ENCODE results near the gene CA11.
A peak's percentile ranks its signal among the peaks of the same experiment; 100 is the strongest.
"Not testable (repeated sequence)": the region's sequence is repeated elsewhere in the genome, so short reads cannot be mapped to it uniquely, and the experiment has no call there.

Gene CA11

DNA sequence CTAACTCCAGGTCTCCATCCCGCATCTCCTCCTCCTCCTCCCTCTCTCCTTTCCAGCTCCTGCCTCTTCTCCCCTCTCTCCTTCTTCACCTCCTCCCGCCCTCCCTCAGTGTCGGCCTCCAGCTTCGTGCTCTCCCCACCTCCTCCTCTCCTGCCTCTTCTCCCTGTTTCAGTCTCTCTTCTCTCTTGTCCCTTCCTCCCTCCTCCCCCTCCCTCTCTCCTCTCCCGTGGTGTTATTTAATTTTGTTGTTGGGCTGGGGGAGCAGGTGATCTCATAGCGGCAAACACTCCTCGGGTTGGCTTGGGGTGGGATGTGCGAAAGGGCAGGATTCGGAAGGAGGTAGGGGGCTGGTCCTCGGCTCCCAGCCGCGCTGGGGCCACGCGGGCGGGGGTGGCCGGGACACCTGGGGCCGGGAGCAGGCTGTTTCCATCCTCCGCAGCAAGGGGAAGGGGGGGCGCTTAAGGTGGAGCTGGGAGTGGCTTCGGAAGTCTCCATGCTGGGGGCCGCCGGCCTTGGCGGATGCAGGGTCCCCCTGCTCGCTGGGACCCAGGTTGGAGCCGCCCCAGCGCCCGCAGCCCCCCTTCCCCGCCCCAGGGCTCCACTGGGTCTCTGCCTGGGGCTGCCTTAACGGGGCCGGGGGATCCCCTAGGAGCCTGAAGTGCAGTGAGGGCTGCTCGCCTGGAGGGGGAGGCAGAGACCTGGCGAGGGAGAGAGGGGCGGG lies at the start of gene CA11:
TSS of gene CA11 (minus strand) at position 187 of the 721 bp plus-strand sequence. CDS start 555 bp downstream, outside the sequence.
- peak; percentile 94 for DNase-seq (ENCODE audit: low spot score)

DNA sequence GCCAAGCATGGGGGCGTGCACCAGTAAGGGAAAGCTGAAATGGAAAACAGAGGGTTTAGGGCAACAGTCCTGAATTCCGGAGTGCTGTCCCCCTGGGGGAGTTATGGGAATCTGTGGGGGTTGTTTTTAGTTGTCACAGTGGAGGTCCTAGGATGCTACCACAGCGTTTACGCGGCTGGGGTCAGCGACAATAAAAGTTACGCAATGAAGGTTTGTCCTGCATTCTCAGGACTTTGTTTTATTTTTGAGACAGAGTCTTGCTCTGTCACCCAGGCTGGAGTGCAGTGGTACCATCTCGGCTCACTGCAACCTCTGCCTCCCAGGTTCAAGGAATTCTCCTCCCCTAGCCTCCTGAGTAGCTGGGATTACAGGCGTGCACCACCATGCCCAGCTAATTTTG lies 47.6 kb upstream of the CA11 start:
- not testable (repeated sequence) for DNase-seq (ENCODE audit: low spot score)

DNA sequence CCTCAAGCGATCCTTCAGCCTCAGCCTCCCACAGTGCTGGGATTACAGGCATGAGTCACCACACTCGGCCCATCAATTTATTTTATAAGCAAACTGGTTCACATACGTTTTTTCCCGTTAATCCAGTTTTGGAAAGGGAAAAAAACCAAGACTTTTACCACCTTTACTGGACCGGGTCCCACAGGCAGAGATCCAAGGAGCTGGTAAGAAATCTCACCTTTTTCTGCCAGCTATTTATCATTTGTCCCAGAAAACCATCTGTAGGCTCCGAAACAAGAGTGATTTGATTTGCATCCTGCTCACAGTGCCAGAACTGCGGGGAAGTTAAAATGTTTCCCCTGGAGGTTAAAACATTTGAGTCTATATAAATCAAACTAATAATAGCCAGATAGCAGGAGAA lies 43.5 kb upstream of the CA11 start:
- no peak for DNase-seq (ENCODE audit: low spot score)

DNA sequence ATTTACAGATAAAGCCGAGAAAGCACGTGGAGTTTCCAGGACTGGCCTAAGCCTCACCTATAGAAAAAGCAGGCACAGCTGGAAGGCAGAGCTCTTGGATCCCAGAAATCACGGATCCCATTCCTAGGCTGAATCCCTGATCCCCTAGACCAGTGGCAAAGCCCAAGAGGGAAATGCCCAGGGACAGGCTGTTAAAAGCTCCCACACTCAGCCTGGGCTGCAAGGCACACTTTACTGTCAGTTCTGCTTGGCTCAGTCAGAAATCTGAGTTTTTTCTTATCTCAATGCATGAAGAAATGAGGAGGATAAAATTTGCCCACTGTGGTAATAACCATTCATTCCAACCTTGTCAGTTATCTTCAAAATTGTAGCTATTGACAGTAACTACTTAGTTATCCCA lies 41.8 kb upstream of the CA11 start:
- no peak for DNase-seq (ENCODE audit: low spot score)

DNA sequence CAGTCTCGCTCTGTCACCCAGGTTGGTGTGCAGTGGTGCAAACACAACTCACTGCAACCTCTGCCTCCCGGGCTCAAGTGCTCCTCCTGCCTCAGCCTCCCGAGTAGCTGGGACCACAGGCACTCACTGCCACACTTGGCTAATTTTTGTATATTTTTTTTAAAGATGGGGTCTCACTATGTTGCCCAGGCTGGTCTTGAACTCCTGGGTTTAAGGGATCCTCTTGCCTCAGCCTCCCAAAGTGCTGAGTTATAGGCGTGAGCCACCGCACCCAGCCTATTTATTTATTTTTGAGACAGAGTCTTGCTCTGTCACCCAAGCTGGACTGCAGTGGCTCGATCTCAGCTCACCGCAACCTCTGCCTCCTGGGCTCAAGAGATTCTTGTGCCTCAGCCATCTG lies 40.6 kb upstream of the CA11 start:
- DNase-seq (ENCODE audit: low spot score), result not testable (repeated sequence)

DNA sequence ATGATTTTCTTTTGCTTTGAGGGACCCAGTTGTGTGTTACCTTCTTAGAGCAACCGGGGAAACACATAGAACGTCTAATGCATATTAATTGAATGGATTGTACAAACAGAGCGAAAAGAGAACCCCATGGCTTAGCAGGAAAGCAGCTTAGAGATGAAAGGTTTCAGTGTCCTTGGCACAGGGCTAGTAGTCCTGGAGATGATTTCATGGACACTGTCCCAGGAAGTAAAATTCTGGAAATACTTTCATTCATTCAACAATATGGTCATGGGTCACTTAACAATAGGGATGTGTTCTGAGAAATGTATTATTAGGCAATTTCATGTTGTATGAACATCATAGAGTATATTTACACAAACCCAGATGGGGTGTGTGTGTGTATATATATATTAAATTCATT lies 40.1 kb upstream of the CA11 start:
- DNase-seq (ENCODE audit: low spot score), result peak; percentile 42

DNA sequence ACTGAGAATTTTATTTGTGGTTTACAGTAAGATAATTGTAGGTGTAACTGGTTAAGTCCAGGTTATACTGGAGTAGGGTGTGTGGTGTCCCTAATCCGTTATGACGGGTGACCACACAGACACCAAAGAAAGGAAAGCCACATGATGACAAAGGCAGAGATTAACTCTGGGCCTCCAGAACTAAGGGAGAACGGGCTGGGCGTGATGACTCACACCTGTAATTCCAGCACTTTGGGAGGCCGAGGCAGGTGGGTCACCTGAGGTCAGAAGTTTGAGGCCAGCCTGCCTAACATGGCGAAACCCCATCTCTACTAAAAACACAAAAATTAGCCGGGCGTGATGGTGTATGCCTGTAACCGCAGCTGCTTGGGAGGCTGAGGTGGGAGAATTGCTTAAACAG lies 39.6 kb upstream of the CA11 start:
- no peak for DNase-seq (ENCODE audit: low spot score)

DNA sequence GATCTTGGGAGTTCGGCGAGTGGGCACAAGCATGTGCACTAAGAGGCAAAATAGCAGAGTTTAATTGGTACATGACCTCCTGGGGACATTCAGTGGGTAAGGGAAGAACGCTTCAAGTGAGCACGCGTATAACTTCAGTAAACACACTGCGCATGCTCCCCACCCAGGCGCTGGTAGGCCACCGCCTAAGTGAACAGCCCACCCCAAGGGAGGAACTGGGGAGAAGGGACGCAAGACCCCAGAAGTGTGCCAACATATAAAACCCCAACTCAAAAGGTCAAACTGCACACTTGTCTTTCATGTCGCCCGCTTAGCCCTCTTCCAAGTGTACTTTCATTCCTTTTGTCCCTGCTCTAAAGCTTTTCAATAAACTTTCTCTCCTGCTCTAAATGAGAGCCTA lies 37.4 kb upstream of the CA11 start:
- DNase-seq (ENCODE audit: low spot score), result peak; percentile 82

DNA sequence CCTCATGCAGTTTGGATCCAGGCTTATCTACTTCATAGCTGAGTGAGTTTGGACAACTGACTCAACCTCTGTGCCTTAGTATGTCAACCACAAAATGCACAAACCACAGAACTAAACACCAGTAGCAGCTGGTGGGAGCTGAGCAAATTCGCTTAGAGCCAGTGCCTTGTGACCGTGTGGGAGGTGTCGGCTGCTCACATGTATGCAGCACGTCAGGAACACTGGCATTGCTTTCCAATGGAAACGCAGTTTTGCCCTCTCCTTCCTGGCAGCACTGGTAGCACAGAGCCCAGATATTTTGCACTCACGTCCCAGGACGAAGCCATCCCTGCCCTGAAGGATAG lies 35.1 kb upstream of the CA11 start:
- peak; percentile 76 for DNase-seq (ENCODE audit: low spot score)

DNA sequence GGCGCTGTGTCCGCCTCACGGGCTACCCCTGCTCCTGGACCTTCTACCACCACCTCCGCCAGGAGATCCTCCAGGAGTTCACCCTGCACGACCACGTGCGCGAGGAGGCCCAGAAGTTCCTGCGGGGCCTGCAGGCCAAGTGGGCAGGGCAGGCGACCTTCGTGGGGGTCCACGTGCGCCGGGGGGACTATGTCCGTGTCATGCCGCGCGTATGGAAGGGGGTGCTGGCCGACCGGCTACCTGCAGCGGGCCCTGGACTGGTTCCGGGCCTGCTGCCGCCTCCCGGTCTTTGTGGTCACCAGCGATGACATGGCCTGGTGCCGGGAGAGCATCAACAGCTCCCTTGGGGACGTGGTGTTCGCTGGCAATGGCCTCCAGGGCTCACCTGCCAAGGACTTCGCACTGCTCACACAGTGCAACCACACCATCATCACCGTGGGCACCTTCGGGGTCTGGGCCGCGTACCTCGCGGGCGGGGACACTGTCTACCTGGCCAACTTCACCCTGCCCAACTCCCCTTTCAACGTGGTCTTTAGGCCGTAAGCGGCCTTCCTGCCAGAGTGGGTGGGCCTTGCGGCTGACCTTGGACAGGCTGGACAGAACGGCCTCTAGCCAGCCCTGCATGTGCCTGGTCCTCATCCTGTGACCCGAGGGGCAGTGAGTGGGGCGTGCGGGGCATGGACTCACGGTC lies 34.6 kb upstream of the CA11 start:
- DNase-seq (ENCODE audit: low spot score), result no peak

DNA sequence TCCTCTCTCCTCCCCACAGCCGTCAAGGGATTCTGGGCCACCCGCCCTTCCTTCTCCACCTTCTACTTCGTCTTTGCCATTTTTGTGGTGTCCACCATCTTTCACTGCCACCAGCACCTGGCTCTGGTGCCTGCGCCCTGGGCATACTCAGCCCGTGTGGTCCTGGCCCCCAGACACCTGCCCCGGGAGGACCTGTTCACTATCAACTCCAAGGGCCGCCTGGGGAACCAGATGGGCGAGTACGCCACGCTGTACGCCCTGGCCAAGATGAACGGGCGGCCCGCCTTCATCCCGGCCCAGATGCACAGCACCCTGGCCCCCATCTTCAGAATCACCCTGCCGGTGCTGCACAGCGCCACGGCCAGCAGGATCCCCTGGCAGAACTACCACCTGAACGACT lies 34.0 kb upstream of the CA11 start:
- not testable (repeated sequence) for DNase-seq (ENCODE audit: low spot score)

DNA sequence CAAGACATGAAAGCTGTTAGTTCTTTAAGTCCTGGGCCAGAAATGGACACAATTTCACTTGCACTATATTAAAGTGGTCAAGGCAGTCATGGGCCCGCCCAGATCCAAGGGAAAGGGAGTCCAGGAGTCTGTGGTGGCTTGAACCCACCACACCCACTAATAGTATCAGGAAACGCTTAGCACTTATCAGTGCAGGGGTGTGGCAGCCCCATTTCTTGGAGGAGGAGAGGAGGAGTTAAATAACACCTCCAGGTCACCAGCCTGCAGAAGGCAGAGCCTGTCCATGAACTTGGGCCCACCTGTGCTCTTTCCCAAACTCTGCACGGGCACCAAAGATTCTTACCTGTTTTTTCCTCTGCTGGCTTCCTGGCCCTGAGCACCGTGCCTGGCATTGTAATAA lies 32.2 kb upstream of the CA11 start:
- DNase-seq (ENCODE audit: low spot score), result no peak

DNA sequence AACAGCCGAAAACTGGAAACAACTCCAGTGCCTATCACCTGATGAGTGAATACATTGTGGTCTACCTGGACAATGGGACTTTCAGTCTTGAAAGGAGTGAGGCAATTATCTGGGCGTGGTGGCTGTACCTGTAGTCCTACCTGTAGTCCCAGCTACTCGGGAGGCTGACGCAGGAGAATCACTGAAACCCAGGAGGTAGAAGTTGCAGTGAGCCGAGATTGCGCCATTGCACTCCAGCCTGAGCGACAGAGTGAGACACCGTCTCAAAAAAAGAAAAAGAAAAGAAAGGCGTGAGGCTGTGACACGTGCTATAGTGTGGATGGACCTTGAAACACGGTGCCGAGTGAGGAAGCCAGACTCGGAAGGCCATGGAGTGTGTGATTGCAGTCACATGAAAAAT lies 30.9 kb upstream of the CA11 start:
- DNase-seq (ENCODE audit: low spot score), result no peak

DNA sequence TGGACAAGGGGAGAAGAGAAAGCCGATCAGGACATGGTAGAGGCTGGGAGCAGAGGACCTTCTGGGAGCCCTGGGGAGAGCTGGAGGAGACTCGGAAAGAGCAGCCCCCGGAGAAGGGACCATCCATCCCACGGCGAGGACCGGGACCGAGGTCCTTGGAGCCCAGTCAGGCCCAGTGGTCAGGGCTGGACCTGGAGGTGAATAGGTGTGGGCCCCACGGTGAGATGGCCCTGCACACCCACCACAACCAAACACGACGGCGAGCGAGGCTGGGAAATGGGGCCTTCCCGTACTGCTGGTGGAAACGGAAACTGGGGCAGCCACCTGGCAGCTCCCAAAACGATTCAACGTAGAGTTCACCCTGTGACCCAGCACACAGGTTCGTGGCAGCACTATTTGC lies 30.5 kb upstream of the CA11 start:
- no peak for DNase-seq (ENCODE audit: low spot score)

DNA sequence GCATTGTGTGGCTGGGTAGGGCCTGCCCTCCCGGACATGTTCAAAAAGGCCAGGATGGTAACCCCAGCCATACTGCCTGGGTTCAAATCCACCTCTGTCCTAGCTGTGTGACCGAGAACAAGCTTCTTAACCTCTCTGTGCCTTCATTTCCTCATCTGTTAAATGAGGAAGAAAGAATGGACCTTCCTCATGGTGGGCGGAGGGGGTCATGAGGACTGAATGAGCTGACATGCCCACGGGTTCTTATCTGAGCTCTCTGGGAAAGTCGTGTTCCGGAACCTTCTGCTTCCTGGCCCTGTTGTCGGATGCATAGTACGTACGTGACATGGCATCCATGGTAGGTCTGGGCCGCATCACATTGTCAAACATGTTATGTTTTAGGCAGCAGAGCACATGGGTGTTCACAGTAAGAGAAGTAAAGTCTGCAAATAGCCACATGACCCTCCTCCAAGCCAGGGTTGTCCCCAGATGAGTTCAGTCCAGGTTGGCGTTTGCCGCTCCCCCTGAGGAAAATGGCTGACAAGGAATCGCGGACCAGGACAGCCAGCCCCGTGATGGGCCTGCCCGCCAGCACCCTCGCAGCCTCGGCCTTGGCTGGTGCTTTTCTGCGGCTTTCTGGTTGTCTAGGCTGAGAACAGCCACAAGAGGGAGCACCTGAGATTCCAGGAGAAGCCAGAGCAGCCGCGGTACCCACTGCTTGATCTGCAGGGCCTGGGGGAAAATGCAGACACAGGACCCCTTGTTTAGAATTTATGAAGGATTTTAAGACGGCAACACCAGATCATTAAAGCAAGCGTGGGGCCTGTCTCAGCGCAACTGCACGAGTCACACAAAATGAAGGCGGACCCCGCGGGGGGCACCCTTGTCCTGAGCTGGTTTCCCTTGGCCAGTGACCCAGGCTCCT lies 29.2 kb upstream of the CA11 start:
- DNase-seq (ENCODE audit: low spot score), result peak; percentile 94

DNA sequence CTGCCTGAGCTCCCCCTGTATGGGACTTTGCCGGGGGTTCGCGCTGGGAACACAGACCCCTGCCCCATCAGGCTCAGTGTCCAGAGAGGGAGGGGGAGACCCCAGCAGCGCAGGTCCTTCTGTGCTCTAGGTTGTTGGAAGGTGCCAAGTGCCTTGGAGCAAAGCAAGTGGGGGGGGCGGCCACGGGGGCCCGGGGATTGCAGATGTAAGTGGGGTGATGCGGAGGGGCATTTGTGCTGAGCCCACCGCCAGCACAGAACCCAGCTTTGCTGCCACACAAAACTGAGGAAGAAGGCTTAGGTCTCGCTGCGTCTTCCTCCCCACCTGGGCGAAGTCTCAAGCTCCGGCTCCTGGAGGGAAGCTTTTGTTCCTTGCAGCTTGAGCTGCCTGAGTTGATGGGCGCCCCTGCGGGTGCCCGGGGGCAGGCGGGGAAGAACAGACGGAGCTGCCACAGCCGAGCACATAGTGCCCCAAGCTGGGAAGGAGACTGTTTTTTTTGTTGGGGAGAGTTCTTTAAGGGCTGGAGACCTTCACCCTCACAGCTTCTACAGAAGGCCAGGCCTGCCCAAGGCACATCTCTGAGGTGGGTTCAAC lies 28.3 kb upstream of the CA11 start:
- DNase-seq (ENCODE audit: low spot score), result no peak

DNA sequence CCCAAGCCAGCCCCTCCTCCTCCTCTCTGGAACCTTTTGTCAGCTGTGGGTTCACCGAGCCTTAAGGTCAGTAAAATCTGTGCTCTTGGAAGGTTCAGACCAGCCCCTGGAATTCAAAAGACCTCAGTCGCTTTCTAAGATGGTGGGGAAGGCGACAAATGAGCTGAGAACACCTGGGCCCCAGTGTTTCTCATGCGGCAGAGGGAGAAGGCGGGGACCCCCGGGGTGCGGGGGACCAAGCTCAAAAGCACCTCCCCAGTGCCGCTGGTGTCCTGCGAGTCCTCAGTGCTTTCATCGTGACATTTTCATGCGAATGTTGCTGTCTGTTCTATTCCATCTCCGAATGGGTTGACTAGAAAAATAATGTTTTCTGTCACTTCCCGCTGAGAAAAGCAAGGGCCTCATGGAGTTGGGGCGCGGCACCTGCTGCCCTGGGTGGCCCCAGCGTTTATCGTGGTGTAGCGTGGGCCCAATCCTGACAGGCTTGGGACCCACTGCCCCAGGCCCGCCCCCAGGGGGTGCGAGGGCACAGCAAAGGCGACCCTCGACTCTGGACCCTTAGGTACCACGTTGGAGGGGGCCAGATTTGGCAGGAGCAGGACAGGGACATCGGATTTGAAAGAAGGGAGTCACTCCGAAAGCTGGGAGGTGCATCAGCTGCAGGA lies 27.6 kb upstream of the CA11 start:
- DNase-seq (ENCODE audit: low spot score), result no peak

DNA sequence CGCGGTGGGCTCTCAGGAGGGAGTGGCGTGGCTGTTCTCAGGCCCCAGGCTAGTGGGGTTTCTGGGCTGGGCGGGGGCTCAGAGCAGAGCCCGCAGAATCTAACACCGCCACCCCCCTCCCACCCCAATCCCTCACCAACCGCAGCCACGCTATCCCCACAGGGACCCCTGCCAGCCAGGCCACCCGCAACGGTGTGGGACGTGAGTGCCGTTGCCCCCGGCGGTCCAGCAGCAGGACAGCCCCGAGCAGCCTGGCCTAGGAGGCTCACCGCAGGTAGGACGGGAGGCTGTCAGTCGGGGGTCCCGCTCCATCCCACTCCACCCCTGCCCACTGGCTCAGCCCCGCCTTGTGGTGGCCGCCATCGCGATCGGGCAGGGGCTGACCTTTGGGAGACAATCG lies 27.0 kb upstream of the CA11 start, which contains the start of gene NTN5:
TSS of gene NTN5 (minus strand) at position 24 of the 400 bp plus-strand sequence. CDS start 2,031 bp downstream, outside the sequence.
- DNase-seq (ENCODE audit: low spot score), result no peak

DNA sequence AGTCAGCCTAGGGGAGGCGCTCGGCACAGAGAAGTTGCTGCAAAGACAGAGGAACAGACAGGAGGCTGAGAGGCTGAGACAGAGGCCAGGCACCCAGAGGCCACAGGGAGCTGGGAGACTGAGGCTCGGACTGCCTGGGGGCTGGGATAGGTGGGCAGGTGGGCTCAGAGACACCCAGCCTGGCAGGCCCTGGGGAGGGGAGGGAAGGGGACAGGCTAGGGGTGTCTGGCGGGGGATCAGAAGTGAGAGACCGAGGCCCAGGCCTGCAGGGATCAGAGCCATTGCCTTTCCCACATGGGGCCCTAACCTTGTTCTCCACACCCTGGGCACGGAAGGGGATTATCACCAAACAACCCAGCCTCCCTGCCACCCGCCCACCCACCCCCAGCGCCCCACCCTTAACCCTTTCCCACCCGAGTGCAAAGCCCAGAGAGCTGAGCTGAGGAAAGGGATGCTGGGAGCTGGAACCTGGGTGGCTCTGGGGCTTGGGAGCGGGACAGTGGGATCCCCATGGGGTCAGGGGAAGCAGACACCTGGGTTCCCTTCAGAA lies 25.5 kb upstream of the CA11 start:
- no peak for DNase-seq (ENCODE audit: low spot score)

DNA sequence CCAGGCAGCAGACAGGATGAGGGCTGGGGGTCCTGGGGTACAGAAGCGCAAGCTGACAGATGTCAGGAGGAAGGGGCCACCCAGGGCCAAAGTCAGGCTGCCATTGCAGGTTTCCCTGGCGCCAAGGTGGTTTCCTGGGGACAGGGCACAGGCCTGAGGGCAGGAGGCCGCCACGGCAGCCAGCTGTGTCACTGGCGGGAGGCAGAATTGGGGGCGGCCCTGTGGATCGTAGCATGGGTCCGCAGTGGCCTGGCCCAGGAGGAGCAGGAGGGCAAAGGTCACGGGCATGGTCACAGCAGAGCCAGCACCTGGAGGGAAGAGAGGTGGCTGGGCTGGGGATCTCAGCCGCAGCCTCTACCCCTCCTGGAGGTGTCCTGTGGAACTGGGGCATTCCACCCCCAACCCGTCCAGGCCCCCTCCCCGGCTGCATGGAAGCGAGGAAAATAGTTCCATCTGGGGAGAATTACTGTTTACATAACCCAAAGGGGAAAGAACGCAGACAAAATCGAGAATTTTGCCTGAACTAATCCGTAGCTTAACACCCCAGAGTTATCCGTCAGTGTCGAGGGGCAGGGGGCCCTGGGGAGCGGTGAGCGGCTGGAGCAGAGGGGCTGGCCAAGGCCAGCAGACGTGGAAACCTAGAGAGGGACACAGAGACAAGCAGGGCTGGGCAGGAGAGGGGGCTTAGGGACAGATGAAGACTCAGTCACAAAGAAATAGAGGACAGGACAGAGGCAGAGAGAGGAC lies 24.9 kb upstream of the CA11 start:
- no peak for DNase-seq (ENCODE audit: low spot score)
